Activated CD4-positive, CD25-positive, alpha-beta regulatory T cell treated with anti-CD3 and anti-CD28 coated beads, Interleukin-2, amount 50 U/mL, for 24 hours (primary cell): Measurements from ENCODE around the gene SYT5.
"Not testable (repeated sequence)": the region's sequence is repeated elsewhere in the genome, so short reads cannot be mapped to it uniquely, and the experiment has no call there.

Experiments used
- ATAC-seq, 2 donors: fragments of 150-1000 bp; cut with Tn5 transposase; one replicate each; pipeline ENCODE4 v1.10.0; 2021; ENCODE audit warnings: mild to moderate bottlenecking in 1 of 2, moderate library complexity in 1 of 2

SYT5 gene

DNA sequence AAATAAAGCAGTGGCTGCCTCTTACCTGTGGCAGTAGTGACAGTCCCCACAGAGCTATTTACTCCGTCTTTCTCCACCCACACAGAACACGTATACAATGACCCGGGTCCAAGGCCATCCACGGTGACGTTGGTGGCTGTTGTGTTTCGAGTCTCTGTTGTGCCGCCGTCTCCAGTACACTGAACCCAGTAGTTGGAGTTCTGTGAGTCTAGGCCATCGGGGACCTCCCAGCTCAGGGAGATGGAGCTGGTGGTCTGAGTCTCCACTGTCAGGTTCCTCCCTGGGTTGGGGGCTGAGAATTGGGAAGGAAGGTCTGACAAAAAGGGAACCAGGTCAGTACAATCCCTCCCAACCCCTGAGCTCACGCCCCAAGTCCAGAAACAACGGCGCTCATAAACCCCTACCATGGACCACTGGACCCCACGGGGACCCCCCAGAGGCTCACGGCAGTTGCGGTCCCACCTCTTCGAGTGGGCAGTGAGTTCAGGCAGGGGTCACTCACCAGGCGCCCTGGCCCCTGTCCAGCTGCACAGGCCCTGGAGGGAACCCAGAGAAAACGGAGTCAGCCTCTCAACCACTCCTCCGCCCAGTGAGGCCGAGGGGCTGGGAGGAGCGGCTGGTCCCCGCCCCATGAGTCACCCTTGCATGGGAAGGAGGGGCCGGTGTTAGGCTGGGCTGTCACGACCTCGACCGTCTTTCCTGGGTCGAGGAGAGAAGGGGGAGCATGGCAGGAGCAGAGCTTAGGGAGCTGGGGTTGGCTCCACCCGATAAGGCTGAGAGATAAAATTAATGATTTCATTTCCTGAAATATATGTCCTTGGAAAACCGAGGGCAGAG lies 26.8 kb upstream of the SYT5 start:
- ATAC-seq: peak; percentile 69 to 78

DNA sequence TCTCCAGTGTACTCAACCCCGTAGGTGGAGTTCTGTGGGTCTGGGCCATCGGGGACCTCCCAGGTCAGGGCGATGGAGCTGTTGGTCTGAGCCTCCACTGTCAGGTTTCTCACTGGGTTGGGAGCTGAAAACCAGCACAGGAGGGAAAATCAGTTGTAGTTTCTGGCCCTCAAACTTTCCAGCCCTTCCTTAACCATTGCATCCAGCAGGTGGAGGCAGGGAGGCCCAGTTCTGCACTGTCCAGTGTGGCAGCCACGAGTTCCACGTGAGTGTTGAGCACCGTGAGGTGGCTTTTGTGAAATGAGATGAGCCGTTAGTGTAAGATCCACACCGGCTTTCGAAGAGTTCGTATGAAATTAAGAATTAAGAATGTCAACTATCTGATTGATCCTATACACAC lies 22.1 kb upstream of the SYT5 start:
- not testable (repeated sequence) for ATAC-seq

DNA sequence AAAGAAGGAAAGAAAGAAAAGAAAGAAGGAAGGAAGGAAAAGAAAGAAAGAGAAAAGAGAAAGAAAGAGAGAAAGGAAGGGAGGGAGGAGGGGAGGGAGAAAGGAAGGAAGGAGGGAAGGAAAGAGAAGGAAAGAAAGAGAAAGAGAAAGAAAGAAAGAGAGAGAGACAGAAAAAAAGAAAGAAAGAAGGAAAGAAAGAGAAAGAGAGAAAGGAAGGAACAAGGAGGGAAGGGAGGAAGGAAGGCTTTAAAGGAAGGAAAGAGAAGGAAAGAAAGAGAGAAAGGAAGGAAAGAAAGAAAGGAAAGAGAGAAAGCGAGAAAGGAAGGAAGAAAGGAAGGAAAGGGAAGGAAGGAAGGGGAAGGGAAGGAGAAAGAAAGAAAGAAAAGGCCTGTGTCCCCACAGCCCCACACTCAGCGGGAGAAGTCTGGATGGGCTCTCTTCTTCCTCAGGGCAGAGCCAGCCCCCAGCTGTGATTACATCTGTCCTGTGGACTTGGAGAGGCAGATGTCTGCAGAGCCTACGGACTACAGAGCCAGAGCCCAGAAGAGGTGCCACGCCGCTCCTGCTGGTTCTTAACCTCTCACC lies 19.6 kb upstream of the SYT5 start:
- ATAC-seq: no peak

DNA sequence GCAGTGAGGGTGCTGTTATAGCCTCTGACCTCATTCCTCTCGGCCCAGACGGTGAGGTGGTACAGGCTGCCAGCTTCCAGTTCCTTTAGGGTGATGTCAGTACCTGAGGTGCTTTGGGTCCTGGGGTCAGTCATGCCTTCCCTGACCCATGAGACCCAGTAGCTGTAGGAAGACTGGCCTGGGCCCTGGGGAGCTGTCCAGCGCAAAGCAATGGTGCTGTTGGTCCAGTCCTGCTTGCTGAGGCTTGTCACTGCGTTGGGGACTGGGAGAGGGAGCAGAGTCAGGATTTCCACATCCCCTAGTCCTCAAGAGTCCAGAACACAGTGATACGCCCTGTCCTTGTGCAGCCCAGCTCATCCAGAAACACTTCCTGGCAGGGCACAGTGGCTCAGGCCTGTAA lies 18.6 kb upstream of the SYT5 start:
- ATAC-seq: no peak

DNA sequence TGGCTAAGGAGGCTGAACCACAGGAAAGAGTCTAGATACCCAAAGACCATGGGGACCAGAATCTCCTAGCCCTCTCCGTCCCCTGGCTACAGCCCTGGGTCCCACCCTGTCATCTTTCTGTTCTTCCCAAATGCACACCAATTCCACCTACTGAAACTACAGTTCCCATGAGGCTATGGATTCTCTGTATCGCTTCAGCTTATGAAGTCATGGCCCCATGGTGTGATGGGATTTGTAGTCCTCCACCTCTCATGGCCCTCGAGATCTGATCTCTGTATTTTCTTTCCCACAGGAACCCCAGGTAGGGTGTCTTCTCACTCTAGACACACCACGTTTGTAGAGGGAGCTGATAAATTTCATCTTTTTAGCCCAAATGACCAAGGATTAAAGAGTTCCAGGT lies 17.4 kb upstream of the SYT5 start:
- no peak for ATAC-seq

DNA sequence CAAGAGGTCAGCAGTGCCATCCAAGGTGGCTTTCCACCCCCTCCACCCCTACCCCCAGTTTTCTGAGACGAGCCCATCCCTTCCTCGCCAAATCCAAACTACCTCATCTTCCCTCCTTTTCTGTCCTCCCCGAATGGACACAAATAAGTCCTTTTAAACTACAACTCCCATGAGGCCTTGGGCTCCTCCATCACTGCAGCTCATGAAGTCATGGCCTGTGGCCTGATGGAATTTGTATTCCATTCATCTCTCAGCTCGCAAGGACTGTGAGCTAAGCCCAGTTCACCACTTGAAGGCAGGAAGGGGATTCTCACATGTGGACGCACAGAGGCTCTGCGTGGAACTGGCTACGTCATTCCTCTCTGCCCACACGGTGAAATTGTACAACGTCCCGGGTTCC lies 16.7 kb upstream of the SYT5 start:
- no peak for ATAC-seq

DNA sequence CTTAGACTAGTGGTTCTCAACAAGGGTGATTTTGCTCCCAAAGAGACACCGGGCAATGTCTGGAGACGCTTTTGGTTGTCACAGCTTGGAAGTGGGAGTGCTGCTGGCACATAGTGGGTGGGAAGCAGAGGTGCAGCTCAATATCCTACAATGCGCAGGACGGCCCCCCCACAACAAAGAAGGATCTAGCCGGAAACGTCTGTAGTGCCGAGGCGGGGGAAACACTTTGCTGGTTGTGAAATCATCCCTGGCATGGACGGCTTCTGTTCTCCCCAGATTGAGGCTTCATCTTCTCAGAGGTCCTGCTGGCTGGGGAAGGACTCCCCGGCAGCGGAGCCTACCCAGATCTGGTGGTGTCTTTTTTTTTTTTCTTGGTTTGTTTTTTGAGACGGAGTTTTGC lies 13.4 kb upstream of the SYT5 start:
- ATAC-seq: no peak

DNA sequence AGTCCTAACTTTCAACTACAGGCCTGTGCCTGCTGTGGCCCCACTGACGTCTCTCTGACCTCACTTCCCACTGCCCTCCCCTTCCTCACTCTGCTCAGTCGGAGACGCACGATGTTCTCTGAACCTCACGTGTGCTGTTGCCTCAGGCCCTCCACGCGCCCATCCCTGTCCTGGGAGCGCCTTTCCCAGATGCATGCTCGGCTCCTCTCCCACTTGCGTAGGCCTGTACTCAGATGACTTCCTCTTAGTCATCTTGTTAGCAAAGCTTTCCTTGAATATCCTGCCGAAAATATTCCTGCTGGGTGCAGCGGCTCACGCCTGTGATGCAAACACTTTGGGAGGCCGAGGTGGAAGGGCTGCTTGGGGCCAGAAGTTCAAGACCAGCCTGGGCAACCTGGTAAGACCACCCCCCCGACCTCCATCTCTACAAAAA lies 9.3 kb upstream of the SYT5 start:
- no peak for ATAC-seq

DNA sequence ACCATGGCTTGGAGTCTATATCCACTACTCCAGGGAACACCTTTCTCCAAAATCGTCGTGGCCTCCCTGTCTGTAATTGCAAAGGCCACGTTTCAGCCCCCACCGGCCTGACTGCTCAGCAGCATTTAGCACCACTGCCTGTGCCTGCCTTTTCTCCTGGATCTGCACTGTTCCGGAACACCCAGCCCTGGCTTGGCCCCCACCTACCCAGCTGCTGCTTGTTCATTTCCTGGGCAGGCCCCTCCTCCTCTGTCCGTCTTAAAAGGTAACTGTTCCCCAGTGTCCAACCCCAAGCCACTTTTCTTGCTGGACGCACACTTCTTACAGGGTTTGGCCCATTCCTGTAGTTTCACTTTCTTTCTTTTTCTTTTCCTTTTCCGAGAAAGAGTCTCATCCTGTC lies 8.5 kb upstream of the SYT5 start:
- ATAC-seq: no peak

DNA sequence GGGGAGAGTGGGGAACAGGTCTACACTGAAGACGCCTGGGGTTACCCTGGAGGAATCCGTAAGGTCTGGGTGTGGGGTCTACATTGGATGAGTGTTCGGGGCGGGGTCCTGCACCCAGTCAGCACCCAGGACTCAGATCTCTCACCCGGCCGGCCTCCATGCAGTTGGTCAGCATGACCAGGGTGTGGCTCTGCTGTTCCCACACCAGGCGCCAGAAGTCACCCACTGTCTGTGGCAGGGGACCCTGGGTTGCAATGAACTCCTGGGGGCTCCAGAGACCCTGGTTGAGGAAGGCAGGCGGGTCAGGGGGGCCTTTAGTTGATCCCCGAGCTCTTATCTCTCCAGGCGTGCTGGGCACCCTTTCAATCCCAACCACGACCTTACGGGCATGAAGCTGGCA lies 6.0 kb upstream of the SYT5 start:
- ATAC-seq: no peak

DNA sequence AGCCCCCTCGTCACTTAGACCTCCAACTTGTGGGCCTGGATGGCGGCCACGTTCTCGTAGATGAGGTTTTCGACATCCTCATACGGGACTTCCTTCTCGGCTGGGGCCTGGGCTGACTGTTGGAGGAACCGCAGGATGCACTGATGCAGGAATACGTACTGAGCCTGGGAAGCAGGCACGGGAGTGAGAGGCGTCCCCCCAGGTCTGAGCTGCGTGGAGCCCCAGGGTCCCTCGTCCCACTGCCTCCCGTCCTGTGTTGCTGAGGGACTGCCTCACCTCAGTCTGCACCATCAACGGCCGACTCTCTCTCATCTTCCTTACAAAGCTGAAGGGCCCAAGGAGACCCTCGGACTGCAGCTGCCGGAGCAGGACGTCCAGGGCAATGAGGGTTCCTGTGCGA lies 1.7 kb upstream of the SYT5 start:
- no peak for ATAC-seq

DNA sequence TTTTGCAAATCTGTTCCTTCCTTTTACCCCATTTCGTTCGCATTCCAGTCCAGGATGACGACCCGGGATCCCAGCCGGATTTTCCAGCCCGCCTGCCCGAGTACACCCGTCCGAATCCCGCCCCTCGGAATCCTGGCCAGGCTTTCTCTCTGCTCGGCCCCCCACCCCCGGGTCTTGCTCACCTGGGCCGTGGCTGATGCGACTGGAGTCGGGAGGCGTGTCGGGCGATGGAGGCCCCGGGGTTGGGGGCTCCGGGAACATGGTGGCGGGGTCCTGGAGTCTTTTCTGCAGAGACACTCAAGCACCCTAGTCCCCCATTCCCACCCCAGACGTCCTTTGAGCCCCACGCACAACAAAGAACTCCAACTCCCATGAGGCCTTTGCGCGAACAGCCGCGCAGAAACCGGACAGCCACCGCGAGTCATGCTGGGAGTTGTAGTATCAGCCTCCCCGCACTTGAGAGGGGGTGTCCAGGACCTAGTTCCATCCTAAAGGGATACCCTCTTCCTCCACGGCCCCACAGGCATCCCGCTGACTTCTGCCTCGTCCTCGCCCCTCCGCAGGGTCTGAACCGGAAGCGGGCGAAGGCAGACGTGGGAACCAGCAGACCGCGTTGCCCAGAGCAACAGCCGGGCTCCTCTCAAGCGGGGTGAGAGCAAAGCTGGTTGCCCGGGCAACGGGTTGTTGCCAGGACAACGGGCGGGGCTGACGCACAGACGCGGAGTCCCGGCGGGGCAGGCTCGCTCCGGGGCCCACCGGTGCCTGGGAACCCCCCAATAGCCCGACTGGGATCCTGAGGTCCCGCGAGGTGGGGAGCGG lies 1.1 kb downstream of the SYT5 start:
- ATAC-seq: peak; percentile 86 to 90

DNA sequence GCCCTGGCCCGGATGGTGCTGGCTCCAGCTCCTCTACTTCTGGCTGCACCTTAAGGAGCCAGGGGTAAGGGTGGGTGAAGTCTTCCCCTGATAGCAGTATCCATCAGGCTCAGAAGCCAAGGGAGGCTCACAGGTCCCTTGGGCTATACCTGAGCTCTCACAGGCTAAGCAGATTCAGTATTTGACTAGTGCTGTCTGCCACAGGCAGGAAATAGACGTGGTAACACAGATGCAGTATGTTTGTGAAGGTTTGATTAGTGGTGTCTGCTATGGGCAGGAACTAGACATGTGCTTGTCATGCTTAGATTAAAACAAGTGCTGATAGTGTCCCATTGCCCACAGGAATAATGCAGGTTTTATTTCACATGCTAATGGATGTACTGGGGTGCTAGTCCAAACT lies 4.0 kb downstream of the SYT5 start:
- no peak for ATAC-seq

DNA sequence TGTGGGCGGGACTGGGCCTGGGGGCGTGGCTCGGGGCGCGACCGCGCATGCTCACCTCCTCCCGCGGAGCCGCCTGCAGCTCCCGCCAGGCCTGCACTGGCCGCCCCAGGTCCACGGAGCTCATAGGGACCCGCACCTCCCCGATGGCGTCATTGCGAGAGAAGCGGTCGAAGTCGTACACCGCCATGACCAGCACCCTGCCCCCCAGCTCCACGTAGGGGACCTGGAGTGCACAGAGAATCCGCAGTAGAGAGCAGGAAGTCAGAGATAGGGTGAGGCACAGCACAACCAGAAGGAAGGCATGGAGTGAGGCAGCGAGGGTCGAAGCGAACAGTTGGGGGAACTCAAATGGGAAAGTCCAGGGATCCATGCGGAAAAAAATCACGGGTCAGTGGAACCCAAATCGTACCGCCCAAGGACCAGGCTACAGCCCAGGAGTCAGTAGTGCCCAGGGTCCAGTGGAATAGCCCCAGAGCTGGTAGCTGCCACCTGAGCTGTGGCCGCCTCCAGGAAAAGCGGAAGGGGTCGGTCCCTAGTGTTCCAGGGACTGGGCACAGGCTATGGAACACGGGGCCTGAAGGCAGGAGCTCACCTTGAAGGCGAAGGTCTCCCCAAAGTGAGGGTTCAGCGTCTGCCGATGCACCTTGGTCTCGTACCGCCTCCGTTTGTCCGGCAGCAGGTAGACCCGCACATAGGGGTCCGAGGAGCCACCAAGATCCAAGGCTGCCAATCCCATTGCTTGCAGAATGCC lies 4.8 kb downstream of the SYT5 start:
- ATAC-seq: no peak

DNA sequence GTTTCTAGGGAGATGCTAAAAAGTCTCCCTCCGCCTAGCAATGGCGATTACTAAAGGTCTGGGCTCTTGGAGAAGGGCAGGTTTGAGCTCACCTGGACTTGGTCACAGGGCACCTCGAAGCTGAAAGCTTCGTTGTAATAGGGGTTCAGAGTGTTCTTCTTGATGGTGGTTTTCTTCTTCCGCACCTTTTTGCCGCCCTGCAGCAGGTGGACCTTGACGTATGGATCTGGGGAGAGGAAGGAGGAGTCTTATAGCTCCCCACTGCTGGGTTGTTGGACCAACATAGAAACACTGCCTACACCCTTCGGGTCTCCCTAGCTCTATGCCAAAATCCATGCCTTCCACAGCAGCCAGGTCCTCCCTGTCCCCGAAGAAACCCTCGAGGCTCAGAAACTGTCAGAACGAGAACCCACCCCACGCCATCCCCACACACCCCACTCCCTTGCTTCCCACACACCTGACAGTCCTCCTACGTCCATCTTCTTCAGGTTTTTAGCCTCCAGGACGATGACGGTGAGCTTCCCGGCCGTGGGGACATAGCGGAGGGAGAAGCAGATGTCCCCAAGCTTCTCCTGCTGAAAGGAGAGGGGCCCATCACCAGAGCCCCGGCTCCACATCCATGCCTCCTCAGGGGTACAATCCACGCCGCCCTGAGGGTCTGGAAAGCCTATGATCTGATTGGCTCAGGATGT lies 5.5 kb downstream of the SYT5 start:
- ATAC-seq: no peak

DNA sequence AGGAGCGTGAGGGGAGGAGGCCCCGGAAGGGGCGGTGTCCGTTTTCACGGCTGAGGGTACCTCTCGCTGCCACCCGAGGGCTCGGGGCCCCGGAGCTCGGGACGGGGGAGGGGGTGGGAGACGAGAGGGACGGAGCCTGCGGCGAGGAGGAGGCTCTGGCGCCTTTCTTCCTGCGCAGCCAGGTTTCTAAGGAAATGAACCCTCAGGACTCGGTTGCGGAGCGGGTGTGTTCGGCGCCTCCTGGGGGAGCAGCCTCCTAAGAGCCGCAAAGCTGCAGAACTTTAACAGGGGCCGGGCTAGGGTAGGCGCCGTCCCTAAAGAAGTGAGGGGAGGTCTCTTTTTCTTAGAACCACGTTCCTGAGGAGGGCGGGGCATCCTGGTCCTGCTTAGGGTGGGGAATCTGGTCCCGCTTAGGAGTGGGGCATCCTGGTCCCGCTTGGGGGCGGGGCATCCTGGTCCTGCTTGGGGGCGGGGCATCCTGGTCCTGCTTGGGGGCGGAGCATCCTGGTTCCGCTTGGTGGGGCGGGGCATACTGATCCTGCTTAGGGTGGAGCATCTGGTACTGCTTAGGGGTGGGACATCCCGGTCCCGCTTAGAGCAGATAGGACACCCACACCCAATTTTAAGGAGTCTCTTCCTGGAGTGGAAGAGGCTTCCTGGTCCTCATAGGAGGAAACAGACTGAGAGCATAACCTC lies 6.2 kb downstream of the SYT5 start:
- peak in 1 of 2 donors; percentile 44 for ATAC-seq

DNA sequence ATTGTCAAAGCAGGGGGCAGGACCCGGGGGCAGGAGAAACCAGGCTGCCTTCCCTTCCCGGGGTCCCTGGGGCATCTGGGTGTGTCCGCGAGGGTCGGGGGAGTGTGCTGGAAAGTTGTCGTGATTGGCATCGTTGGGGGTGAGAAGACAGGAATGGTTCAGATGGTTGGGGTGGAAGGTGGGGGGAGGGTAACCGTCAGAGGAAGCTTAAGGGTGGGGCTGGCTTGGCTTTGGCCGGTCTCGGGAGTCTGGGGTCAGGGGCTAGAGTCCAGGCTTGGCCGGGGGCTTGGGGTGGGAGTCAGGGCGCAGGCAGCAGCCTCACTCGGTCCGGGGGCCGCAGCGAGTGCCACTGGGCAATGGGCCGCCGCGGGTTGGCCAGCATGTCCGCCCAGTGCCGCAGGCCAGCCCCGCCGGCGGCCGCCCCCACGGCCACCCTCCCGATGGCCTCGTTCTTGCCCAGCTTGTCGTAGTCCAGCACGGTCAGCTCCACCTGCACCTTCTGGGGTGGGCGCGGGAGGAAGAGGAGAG lies 6.8 kb downstream of the SYT5 start:
- ATAC-seq: no peak

DNA sequence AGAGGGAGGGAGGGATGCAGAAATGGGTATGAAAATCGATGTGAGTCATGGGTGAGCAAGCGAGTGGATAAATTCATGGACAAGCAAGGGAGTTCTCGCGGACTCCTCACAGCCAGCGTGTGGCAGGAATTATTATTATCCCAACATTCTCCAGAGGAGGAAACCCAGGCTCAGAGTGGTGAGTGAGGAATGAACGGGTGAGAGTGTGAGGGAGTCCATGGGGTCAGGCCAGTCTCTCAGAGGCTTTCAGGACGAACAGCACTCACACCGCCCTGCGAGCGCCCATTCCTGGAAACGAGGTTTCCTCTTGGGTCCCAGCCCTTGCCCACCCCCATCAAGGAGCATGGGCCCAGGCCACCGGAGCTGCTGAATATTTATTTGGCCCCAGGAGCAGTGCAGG lies 7.3 kb downstream of the SYT5 start:
- no peak for ATAC-seq

DNA sequence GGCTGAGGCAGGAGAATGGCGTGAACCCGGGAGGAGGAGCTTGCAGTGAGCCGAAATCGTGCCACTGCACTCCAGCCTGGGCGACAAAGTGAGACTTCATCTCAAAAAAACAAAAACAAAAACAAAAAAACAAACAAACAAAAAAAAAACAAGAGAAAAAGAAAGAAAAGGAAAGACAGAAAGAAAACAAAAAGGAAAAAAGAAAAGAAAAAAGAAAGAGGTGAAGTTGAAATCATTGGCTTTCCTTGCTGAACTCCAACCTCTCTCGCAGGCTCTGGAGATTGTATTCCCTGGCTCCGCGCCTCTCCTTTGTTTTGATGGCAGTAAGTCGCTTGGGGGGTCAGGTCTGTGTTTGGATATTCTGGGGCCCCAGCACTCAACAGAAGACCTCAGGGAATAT lies 7.8 kb downstream of the SYT5 start:
- ATAC-seq: not testable (repeated sequence)

DNA sequence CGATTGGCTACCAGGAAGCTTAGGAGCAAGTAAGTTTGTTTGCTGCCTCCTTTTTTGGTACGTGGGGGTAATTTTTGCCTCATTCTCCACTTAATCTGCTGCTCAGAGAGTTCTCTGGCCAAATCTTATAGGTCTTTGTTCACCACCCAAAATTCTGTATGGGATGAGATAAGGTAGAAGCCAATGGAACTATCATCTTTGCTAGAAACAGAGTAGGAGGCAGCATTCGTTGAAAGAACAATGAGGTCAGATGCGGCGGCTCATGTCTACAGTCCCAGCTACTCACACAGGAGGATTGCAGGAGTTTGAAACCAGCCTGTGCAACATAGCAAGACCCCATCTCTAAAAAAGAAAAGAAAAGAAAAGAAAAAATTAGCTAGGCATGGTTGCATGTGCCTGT lies 8.6 kb downstream of the SYT5 start:
- no peak for ATAC-seq

DNA sequence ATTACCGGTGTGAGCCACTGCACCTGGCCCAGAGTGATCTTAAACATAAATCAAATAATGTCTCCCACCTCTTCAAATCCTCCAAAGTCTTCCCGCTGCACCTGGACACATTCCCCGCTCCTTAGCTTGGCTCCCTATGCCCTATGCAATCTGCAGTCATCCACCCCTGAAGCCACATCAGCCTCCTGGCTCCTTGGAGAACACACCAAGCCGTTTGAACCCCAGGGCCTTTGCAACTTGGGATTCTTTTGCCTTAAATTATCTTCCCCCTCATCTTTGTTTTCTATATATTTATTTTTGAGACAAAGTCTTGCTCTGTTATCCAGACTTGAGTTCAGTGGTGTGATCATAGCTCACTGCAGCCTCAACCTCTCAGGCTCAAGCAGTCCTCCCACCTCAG lies 11.0 kb downstream of the SYT5 start:
- ATAC-seq: no peak
